B cell (primary cell): Measurements from ENCODE around the gene L2HGDH.

Source experiments
- CTCF ChIP-seq: fragments of 200-600 bp; IDR thresholded peaks from one replicate; pipeline ENCODE4 v1.8.0; 2022; ENCODE audit warnings: antibody characterized with exemption, mild to moderate bottlenecking
- EZH2 ChIP-seq: IDR thresholded peaks from 2 replicates; pipeline ENCODE4 v1.6.1; 2012; ENCODE audit warnings: borderline replicate concordance, low read depth, mild to moderate bottlenecking, moderate library complexity, low read length; ENCODE audit not compliant: insufficient read depth, poor library complexity, severe bottlenecking

DNA sequence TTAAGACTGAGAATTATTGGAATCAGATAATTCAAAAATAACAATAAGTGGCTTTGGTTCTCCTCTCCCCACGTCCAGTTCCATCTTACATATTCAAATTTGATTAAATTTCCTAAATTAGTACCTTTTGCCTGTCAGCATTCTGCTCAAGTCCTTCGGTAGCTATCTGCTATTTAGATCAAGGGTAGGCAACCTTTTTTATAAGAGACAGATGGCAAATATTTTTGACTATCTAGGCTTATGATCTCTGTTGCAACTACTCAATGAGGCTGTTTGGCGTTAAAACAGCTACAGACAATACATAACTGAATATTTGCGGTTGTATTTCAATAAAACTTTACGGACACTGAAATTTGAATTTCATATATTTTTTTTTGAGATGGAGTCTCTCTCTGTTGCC lies 21.7 kb downstream of the L2HGDH start:
- TF ChIP-seq EZH2: no peak
- TF ChIP-seq CTCF: no peak
